H1 (cell line): ENCODE results near the gene KRTAP4-7. TPM values are rescaled to one million over a fixed set of nuclear protein-coding genes. Genes with fewer than 3 reads are reported as not detected.

Experiments
- BCL11A ChIP-seq, 2 experiments: IDR thresholded peaks; one replicate each; pipeline ENCODE4 v1.6.1; 2011; ENCODE audit warnings: low read depth in 2 of 2, low read length in 2 of 2, mild to moderate bottlenecking in 2 of 2
- CTBP2 ChIP-seq: IDR thresholded peaks from 2 replicates; pipeline ENCODE4 v1.7.0; 2011; ENCODE audit warnings: borderline replicate concordance, mild to moderate bottlenecking, moderate library complexity, mixed read lengths, low read length; ENCODE audit not compliant: insufficient read depth, insufficient read length
- EP300 ChIP-seq, 2 experiments: IDR thresholded peaks; 1 replicate in 1 of 2; 2 replicates in 1 of 2; pipeline ENCODE4 v1.6.1; 2011 to 2012; ENCODE audit warnings: low read depth in 2 of 2, low read length in 2 of 2, mild to moderate bottlenecking in 2 of 2, borderline replicate concordance in 1 of 2, inconsistent platforms in 1 of 2, moderate library complexity in 1 of 2
- SP4 ChIP-seq: IDR thresholded peaks from 2 replicates; pipeline ENCODE4 v1.6.1; 2012; ENCODE audit warnings: low read length, inconsistent platforms
- SRF ChIP-seq: IDR thresholded peaks from 2 replicates; pipeline ENCODE4 v1.6.1; 2011; ENCODE audit warnings: mild to moderate bottlenecking, low read depth, low read length, moderate library complexity
- polyA plus RNA-seq, 7 experiments: library from polyadenylated mRNA; depleted of rRNA in 3 of 7; stranded (reverse) in 5 of 7; unstranded in 2 of 7; fragments of >200 nt in 5 of 7; fragments of 200-250 nt in 2 of 7; gene quantifications; 1 replicate in 5 of 7; 2 replicates in 1 of 7; 4 replicates in 1 of 7; pipeline versions ENCODE4 v1.2.1 to v1.2.3, GENCODE V29; 2011 to 2013; ENCODE audit warnings: missing spikeins in 2 of 7, mixed read lengths in 2 of 7
- total RNA-seq: library from RNA; stranded (reverse); fragmentation: NEBNext Ultra II Directional; extraction: Animal tissue kit (Norgen Biotek cat#: 25700); gene quantifications from 2 replicates; pipeline ENCODE4 v1.2.1, GENCODE V29; 2021

The KRTAP4-7 gene
- total and polyA plus RNA-seq, 2 of the 8 experiments (the other 6 are each of a cell fraction or from before 2014, with no cell fraction given) = not detected

GRCh38 chr17:41063449-41063848 lies 20.5 kb upstream of the KRTAP4-7 start (continued):
- TF ChIP-seq CTBP2 (no peak), SRF (no peak), BCL11A (IDR thresholded peaks at IDR 0.05; ENCODE audit: low read depth in 2 of 2, low read length in 2 of 2) (no peak), SP4 (no peak), EP300 (IDR thresholded peaks at IDR 0.05; ENCODE audit: borderline replicate concordance in 1 of 2, low read depth in 2 of 2, low read length in 2 of 2) (no peak)
